NCI-H1105 (cell line): ENCODE data around the gene SDK1.
"Not testable (repeated sequence)": the region's sequence is repeated elsewhere in the genome, so short reads cannot be mapped to it uniquely, and the experiment has no call there.

Experiments used
- DNase-seq: peaks from one replicate; lab custom pipeline; 2025; lab: John Stamatoyannopoulos, UW

SDK1 gene

DNA sequence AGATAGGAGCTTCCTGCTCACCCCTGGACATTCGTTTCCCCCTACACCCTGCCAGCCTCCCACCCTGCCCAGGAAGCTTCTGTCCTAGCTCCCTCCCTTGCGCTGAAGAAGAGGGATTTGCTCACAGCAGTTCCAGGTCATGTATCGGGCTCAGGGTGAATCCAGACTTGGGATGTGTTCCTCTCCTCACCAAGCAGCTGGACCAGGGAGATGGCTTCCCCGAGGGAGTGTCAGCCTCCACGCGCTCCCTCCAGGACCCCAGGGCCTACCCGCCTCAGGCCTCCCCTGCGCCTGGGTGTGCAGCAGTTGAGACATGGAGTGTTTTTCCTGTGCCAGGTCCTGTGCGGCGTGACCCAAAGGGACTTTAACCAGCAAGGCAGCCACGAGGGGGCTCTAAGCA lies 945.5 kb downstream of the SDK1 start:
- DNase-seq: no peak

DNA sequence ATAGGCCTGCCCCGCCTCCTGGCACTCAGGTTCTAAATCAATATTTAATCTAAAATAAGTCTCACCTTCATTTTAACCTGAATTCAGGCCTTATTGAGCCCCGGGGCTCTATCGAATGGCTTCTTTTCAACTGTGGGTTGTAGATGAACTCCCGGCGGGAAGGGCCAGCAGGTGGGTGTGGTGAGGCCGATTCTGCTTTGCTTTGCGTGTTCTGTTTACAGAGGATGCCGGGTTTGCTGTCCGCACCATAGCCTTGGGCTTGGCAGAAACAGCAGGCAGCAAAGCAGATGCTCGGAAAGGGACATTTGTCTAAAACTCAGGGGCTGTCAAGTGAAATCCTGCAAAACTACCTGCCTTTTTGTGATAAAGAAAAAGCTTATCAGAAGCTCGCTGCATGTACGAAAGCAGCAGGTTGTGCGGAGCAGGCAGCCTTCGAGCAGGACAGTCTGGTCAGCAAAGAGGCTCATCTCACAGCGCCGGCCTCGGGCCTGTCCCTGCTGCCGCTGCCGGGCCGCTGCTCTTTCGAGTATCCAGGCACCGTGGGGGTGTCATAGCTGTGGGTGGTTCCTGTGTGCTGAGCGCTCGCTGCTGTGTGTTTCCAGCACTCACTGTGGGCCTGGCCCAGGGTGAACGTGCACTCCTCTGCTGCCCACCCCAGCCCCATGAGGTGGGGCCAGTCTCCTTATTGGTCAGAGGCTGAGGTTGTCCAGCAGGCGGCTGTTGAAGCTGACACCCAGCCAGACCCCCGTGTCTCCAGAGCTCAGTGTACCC lies 946.2 kb downstream of the SDK1 start:
- no peak for DNase-seq

DNA sequence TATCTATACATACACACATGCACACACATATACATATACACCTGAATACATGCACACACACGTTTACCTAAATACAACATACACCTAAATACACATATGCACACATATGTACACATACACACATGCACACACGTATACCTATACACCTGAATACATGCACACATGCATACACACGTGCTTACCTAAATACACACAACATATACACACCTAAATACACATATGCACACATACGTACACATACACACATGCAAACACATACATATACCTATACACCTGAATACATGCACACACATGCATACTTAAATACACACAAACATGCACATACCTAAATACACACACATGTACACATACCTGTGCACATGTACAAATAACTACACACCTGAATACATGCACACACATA lies 947.2 kb downstream of the SDK1 start:
- DNase-seq: no peak

DNA sequence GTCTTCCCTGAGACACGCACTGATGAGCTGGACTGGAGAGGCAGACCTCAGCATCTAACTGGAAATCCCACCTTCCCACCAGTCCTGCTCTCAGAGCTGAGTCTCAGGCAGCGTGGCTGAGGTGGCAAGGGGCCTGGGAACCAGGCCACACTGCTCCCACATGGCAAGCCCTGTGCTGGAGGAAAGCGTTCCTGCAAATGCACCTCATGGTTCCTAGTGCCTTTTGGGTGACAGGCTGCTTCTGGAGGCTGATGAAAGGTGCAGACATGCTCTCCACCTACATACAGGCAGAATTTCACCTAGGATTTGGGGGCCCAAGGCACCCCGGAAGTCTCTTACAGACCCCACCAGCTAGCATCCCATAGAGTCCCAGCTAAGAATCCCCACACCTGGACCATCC lies 948.2 kb downstream of the SDK1 start:
- DNase-seq: no peak

DNA sequence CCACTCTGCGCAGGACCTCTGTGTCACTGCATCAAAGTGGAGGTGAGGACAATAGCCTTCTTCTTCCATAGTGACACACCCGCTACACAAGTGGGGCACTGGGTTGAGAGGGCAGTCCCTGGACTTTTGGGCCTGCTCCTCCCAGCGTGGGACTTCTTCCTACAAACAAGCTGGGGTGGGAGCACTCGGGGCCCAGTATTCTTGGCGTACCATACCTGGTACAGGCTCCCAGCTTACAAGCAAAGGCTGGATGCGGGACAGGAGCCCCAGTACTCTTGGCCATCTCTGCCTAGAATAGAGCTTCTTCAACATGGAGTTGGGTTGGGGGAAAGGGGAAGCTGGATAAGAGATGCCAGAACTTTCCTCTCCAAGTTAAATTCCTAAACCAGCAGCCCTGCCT lies 954.3 kb downstream of the SDK1 start:
- no peak for DNase-seq

DNA sequence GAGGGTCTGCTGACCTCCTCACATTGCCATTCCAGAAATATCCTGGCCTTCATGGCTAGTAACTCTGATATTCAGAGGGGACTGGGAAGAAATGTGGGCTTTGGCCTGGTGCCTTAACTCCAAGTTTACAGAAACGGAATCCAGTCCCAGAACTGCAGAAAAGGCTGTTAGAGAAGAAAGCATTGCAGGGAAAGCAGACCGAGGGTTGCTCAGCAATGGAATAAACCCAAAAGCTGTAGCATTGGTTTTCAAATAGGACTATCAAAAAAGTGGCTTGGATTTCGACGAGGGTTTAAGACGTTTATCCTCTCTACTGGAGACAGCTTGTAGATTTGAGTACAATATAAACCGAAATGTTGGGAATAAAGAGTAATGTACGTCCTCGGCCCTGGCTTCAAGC lies 955.2 kb downstream of the SDK1 start:
- no peak for DNase-seq

DNA sequence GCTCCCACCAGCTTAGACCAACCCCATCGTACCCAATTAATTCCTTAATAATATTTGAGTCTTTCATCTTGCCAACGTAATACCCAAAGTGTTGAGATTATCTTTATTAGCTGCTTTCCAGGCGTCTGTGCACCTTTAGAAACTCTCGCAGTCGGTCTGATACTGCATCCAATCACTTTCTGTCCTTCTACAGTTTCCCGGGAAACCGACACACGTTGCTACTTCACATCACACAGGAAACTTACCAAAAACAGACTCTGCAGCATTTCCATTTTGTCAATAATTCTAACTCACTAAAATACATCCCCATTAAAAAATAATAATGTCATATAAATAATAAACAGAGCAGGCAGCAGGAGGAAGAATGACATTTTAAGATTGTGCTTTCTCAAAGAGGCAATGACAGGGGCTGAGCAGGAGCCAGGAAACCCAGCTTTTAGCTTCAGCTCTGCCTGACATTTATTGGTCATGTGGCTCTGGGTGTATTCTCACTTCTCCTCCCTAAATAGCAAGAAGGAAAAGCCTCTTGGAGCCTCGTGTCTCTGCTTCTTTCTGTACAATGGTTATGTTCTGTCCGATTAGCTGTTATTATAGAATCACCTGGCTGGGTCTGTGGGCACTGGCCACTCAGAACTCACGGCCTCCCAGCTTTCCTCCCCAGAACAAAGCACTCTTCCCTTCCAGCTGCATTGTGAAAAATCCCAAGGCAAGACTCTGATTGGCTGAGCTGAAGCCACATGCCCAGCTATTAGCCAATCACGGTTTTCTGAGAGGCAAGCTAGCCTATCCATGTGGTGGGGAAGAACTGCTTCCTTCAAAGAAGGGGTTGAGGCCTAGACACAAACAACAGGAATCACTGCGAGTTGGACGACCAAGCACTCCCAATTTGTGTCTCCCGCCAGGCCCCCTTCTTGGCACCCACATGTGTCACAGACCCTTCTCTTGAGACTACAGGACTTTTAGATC lies 956.4 kb downstream of the SDK1 start:
- no peak for DNase-seq

DNA sequence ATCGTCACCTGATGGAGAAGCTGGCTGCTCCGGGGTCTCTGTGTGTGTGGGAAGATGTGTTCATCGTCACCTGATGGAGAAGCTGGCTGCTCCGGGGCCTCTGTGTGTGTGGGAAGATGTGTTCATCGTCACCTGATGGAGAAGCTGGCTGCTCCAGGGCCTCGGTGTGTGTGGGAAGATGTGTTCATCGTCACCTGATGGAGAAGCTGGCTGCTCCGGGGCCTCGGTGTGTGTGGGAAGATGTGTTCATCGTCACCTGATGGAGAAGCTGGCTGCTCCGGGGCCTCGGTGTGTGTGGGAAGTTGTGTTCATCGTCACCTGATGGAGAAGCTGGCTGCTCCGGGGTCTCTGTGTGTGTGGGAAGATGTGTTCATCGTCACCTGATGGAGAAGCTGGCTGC lies 959.1 kb downstream of the SDK1 start:
- DNase-seq: not testable (repeated sequence)

DNA sequence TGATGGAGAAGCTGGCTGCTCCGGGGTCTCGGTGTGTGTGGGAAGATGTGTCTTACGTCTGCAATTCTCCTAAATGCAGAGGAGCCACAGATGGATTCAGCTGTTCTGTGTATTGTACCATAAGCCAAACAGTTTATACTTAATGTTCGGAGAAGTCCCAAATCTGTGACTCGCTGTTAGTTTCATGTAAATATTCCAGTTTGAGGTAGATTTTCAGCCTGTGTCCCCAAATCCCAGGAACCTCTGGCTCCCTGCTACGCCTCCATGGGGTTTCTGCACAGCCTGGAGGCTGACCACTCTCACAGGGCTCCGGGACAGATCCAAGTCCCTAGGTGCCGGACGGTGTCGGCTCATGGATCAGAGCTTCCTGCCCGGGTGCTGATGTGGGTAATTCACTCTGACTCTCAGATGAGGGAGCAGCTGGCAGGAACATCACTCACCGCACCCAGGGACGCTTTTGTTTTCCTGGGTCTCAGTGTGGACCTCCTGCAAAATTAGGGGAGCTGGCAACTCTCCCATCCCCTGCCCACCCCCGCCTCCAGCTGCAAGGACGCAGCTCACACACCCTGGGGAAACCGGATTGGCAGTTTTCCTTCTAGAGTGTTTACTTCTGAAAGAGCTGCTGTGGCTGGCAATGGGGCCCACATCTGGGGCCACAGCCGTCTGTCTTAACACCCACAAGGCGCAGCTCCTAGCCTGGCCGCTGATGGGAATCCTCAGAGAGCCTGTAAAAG lies 960.0 kb downstream of the SDK1 start:
- DNase-seq: peak; percentile 50

DNA sequence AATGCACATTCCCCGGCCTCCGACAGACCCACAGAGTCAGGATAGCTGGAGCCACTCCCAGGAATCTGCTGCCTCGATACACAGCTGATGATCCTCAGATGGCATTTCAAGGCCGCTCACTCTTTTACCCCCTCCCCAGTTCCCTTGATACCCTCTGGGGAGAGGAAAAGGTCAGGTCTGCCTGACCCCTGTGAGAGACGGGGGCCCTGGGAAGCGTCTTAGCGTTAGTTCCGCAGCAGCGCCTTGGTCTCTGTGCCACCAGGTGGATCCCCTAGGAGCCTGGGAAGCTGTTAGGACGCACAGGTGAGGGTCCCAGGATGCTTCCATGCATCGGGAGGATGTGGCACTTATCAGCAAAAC lies 960.5 kb downstream of the SDK1 start:
- no peak for DNase-seq

DNA sequence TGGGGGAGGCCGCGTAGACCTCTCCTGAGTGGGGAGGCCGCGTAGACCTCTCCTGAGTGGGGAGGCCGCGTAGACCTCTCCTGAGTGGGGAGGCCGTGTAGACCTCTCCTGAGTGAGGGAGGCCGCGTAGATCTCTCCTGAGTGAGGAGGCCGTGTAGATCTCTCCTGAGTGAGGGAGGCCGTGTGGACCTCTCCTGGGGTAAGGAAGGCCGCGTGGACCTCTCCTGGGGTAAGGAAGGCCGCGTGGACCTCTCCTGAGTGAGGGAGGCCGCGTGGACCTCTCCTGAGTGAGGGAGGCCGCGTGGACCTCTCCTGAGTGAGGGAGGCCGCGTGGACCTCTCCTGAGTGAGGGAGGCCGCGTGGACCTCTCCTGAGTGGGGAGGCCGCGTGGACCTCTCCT lies 963.2 kb downstream of the SDK1 start:
- DNase-seq: not testable (repeated sequence)

DNA sequence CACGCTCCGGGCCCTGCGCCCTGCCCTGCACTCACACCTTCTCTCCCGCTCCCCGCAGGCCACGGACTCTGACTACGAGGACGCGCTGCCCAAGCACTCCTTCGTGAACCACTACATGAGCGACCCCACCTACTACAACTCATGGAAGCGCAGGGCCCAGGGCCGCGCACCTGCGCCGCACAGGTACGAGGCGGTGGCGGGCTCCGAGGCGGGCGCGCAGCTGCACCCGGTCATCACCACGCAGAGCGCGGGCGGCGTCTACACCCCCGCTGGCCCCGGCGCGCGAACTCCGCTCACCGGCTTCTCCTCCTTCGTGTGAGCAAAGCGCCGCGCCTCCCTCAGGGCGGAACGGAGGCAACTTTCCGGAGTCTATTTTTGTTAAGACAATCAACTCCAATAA lies 964.0 kb downstream of the SDK1 start:
- no peak for DNase-seq

DNA sequence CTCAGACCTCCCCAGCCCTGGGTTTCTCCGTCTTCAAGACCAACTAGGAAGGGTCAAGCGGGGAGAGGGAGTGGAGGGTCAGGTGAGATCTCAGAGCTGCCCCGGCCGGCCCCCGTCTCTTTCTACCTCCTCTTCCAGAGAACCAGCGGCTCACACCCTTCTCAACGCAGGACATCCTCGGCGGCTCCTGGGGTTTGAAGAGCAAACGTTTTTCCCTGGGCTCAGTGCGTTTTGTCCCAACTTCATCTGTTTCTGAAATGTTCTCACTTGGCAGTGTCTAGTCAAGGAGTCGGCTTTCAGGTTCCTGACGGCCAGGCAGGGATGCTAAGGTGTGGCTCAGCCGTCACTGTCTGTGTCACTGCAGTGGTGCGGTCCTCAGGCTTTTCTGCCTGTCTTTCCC lies 964.6 kb downstream of the SDK1 start:
- DNase-seq: no peak

DNA sequence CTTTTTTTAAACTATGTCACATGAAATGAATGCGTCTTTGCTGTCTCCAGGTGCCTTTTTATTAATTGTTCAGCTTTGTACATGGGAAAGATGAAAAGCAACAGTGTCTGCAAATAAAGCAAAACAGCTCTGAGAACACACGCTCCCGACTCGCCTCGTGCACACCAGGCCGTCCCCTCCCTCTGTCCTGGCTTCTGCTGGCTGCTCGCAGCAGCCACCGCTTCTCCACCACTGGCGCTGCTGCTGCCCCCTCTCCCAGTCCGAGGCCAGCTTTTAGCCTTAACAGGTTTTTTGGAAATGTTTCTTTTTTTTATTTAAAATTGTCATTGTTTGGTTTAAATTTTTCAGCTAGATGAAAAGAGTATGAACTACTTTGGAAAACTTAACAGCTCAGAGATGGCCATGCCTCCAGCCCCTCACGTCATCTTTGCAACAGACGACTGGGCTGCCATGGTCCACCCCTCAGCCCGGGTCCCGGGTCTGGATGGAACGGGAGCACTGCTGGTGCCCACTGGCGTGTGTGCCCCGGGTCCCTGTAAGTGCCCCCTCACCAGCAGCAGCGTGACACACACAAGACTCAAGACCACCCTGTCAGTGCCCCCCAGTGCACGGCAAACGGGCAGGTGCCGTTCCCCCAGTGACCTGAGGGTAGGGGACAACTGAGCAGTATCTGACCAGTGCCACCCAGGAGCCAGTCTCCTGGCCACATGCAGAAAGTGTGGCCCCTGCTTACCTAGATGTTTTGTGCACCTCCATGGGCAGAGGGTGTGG lies 965.4 kb downstream of the SDK1 start:
- no peak for DNase-seq

DNA sequence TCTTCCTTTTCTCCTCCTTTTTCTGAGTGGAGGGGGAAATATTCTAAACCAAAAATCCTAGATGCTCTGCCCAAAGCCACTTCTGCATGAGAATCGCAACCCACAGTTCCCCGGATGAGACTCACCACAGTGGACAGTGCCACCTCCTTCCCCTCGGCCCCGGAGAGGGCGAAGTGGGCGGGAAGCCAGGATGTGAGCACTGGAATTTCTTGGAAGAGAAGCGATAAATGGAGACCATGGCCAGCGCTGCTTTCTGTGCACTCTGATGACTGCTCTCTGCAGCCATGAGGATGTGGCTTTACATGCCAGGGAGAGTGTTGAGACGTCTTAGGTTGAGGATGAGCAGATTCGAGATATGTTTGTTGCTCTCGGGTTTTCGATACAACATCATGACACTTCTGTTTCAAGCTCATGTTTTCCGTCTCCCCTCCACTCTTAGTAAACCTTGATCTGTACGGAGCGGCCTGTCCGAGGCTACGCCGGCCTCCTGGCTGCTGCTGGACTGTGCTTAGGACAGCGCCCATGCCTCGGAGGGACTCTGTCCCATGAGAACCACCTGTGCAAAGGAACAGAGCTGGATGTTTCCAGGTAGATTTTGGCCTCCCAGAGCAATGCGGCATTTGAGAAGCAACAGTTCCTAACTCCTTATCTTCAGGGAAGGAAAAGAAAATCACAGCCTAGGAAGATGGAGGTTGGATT lies 966.4 kb downstream of the SDK1 start:
- no peak for DNase-seq

DNA sequence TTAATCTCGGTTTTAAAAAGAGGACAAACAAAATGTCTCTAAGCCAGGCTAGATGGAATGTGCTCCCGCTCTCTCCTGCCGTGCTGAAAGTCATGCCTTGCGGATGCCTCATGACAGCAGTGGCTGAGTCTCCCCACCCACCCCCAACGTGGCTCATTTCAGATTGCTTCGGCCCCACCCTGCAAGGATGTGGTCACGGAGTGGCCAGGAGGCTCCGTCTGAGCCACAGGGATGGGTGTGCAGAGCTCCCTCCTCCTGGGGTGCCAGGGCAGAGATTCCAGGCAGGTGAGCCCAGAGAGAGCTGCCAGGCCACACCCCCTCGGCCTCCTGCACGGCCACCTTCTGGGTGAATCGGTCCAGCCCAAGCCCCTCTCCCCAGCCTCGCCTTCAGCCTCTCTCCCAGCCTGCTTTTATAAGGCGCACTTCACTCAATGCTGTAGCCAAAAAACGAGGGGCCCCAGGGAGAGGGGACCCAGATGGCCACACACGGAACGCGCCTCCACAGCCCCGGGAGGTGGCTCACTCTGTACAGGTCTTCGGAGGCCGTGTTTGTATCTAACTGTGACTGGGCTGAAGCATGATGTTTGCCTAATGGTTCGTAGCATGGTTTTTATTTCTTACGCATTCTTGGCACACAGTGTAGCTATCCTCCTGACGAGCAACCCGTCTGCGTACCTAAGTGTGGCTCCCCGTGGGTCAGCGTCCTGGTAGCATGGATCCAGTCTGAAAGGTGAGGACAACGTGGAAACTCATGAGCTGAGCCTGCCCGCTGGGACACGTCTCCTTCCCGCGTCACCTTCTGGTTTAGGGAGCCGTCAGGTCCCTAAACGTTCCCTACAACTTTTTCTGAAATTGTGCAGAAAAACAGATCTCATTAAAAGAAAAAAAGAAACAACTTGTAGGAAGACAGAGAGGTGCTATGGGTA lies 967.3 kb downstream of the SDK1 start:
- no peak for DNase-seq

DNA sequence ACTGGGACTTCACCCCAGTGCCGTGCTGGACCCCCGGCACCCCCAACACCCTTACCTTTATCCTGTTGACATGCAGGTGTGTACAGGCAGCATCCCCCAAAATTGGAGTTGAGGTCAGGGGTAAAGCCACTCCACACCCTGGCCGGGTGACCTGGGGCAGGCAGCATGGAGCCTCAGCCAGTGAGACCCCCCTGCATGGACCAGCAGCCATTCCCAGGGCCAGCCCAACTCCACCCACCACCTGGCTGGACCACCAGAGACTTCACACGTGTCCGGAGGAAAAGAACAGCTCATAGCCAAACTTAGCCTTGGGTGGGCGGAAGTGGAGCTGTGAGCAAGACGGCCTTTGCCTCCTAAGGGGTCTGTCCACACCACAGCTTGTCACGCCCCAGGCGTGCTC lies 968.0 kb downstream of the SDK1 start:
- no peak for DNase-seq

DNA sequence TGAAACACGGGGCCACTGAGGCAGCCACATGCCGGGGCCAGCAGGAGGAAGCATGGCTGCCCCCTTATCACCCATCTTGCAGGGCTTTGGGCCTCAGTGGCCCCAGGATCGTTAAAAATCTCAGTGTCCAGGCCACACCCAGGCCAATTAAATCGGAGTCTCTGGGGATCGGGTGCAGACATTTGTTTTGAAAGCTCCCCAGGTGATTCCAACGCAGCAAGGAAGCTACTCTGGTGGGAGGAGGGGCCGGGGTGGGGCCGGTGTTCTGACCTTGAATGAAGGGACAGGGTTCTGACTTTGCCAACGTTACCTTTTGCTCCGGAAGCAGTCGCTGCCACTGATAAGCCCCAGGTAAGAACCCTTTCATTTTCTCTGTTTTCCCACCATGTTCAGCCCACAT lies 968.7 kb downstream of the SDK1 start:
- no peak for DNase-seq

DNA sequence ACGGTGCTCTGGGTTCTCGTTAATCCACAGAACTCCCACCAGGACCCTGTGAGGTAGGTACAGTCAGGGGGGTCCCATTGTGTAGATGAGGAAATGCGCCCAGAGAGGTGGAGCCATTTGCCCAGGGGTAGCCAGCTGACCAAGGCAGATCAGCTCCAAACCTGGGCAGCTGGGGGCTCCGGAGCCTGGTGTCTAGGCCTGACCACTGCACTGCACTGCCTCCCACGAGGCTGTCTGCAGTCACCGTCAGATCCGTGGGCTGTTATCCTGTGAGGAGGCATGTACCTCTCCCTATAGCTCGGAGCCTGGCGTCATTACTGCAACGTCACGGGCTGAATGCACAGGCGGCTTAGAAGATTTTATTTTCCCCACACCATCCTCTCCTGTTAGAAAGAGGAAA lies 969.2 kb downstream of the SDK1 start:
- no peak for DNase-seq
